Stimulated activated CD4-positive, alpha-beta T cell treated with anti-CD3 and anti-CD28 coated beads, Interleukin-1b, Interleukin-23, amount 100 ng/mL, for 1 hour (primary cell): Measurements from ENCODE around the gene TUFM.
"Not testable (repeated sequence)": the region's sequence is repeated elsewhere in the genome, so short reads cannot be mapped to it uniquely, and the experiment has no call there.

Experiments used
- DNase-seq, 2 donors: peaks; one replicate each; pipeline ENCODE4 v3.0.0-alpha.2; 2020; ENCODE audit warnings: low read depth in 2 of 2

The TUFM gene

GRCh38 chr16:28846080-28846932, at the start of gene TUFM:
TUFM (minus strand) TSS chr16:28846348; CDS start chr16:28846269, 79 bp downstream.
- peak; percentile 92 to 94 for DNase-seq

- DNase-seq: no peak
Observed at GRCh38 chr16:28895609-28896008, 49.5 kb upstream of the TUFM start.

GRCh38 chr16:28893291-28893690, 47.1 kb upstream of the TUFM start:
- DNase-seq: no peak

DNA sequence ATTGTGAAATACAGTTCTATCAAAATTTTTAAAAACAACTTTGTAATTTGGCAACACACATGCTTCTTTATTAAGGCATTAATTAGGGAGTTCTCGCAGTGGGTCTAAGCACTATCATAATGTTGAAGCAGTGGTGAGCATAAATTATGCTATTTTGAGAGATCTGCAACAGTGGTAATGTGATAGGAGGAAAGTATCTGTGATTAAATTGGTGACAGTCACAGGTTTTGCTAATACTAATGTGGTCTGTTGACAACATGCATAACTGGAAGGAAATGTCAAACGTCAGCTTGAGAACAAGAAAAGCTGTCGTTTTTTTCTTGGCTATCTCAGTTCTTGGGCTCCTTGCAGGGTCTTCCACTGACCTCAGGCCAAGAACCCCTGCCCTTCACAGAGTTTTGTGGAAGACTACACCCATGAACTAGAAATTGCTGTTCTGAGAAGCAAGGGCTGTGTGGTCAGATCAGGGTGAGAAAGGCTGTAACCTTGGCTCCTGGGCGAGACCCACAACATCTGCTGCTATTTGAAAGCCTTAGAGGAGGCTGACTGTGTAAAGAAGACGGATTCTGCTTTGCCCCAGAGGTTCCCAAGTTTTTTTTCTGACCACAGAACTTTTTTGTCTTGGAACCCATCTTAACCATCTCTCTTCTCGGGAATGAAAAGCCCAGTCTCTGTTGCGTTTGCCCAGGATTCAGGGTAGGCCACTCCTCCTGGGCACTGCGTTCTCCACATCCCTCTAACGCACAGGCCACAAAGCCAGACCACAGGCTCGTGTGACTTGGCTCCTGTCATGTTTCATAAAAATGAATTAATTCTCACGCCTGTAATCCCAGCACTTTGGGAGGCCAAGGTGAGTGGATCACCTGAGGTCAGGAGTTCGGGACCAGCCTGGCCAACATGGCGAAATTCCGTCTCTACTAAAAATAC, 46.1 kb upstream of the TUFM start:
- DNase-seq: no peak

DNA sequence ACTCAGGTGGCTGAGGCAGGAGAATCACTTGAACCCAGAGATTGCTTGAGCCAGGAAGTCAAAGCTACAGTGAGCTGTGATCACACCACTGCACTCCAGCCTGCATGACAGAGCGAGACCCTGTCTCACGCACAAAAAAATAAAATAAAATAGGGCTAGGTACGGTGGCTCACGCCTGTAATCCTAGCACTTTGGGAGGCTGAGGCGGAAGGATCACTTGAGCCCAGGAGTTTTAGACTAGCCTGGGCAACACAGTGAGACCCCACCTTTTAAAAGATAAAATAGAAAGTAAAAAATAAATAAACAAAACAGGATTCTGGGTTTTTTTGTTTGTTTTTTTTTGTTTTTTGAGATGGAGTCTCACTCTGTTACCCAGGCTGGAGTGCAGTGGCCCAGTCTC, 44.2 kb upstream of the TUFM start:
- DNase-seq: not testable (repeated sequence)

- DNase-seq: no peak
Observed at GRCh38 chr16:28886945-28887344, 40.8 kb upstream of the TUFM start.

DNA sequence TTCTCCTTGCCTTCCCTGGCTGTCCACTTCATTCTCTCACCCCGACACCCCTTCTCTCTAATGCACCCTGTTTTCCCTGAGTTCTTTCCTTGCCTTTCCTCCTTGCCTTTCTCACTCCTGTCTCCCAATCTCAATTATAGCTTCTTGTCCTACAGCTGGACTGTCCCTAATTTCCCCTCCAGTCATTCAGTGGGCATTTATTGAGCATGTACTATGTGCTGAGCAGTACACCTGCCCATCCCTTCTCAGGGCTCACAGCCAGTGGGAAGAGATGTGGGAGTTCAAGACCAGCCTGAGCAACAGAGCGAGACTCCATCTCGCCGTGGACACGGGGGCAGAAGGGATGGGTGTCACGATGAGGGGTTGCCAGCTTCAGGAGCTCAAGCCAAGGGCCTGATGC, 37.9 kb upstream of the TUFM start:
- no peak for DNase-seq

DNA sequence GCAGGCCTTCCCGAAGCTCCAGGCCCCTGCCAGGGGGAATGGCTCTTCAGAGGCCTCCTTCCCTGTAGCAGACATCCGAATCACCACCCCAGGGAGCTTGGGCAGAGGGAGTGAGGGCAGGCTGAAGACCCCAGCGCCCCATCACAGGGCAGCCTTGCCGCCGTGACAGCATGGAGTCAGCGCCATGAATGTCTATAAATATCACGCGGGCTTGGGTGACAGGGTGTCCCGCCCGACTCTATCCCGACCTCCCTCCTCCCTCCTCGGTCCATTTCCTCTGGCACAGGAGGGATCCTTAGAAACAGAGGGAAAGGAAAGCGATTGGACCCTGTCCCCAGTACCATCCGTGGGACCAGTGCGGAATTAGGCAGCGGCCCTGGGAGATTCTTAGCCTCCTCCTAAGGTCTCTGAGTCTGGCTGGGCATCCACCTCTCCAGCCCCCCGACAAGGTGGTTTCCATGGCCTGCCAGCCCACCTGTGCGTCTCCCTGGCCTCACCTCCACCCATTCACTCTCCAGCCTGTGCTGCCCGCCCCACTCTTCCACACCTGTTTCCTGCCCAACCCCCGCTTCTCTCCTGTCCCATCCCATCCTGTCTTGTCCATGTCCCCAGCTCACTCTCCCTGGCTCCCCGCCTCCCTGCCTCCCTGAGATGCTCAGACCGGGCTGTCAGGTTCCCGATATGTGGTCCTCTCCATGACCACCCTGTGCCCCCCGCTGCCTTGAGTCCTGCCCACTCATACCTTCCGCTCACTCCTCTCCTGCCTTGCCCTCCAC, 37.3 kb upstream of the TUFM start:
- no peak for DNase-seq

DNA sequence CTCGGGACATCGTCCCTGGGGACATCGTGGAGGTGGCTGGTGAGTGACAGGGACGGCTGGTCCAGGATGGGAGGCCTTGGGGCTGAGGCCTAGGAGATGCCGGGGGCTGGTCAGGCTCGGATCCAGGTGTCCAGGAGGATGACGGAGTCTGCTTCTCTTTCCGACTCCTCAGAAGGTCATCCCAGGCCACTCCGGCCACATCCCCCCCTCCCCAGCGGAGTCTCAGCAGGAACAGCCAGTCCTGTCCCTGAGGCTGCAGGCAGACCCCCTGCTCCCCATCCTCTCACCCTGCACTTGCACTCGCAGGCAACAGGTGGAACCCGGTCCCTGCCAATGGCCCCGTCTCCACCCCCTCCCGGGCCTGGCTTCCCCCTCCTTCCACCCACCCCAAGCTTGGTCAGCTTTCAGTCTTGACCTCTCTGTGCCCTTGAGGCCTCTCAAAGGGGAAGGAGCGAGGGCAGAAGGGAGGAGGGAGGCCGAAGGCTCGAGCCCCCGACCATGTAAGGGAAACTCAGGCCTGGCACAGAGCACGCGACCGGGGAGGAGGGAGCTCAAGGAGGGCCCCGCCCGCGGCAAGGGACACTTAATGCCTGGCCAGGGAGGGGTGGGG, 36.5 kb upstream of the TUFM start:
- no peak for DNase-seq

- DNase-seq: not testable (repeated sequence)
Observed at GRCh38 chr16:28881565-28881964, 35.4 kb upstream of the TUFM start.

DNA sequence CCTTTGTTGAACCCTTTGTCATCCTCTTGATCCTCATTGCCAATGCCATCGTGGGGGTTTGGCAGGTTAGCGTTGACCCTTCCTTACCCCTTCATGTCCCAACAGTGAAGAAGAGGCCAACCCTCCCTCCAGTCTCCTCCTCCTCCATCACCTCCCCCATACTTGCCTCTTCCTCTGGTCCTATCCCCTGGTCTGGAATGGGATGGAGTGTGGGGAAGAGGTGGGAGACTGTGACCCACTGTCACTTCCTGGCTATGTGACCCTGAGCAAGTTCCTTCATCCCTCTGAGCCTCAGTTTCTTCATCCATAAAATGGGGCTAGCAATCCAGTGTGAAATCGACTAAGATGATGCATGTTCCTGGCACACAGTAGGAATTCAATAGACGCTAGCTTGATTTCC, 34.8 kb upstream of the TUFM start:
- DNase-seq: no peak

GRCh38 chr16:28880589-28880915, 34.4 kb upstream of the TUFM start:
- no peak for DNase-seq

- DNase-seq: peak; percentile 72 to 84
Observed at GRCh38 chr16:28879841-28880588, 33.9 kb upstream of the TUFM start.

DNA sequence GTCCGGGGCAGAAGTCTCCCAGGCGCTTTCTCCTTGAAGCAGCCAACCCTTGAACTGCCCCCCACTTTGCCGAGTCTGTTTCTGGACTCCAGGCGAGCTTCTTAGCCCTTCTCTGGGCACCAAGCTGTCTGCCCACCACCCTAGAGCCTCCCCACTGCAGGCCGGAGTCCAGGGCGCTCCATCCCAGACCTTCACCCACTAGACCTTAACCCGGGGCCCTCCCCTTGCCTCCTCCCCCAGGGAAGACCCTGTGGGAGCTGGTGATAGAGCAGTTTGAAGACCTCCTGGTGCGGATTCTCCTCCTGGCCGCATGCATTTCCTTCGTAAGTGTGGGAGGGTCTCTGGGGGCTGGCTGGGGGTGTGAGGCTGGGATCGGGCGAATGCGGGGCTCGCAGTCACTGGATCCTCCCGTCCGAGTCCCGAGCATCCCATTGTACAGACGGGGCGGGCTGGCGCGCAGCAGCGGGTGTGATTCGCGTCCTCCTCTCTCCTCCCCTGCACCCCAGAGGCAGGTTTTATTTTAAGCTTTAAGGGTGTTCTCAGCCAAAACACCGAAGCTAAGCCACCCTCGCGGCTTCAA, 33.2 kb upstream of the TUFM start:
- DNase-seq: no peak

GRCh38 chr16:28878083-28878926, 32.2 kb upstream of the TUFM start, which contains the start of gene ATP2A1:
ATP2A1 (plus strand) TSS chr16:28878488; CDS start chr16:28878672, 184 bp downstream.
- DNase-seq: no peak

DNA sequence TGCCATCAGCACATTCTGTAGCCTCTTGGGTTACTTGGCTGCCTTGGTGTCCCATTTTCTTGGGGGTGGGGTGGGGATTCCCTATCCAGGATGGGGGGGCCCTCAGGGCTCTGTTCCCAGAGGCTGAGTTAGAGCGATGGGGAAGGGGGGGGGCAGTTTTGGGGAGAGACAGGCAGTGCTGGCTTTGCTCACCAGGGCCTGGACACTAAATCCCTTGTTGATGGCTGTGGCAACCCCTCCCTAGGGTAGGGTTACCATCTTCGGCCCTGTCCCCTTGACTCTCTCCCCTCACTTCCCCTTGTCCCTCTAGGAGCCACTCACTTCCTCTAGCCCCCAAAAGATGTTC, 31.5 kb upstream of the TUFM start:
- DNase-seq: no peak

DNA sequence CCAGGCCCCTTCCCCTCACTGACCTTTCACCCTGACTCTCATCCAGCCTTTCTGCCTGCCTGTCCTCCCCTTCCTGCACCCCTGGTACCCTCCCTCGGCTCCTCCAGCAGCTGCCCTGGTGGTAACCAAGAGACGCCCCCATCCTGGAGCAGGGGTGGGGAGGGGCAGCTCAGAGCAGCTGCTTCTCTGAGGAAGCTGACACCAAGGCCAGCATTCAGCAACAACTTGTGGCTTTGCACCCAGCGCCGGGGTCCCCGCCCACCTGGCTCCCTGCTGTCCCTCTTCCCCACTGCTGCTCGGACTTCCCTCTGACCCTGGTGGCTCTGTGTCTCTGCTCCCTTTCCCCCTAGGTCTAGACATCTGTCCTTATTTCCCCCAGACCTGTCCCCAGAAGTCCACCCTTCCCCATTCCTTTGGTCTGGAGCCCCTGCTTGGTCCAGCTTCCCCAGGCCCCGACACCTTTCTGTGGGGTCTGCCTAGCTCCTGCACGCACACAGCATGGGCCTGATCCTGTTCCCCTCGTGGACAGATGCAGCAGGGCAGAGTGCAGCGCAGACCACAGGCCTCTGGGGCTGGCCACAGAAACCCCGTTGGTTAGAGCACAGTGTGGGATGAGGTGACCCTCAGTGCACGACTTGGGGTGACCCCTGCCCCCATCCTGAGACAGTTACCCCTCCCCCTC, 31.0 kb upstream of the TUFM start:
- DNase-seq: no peak

- no peak for DNase-seq
Observed at GRCh38 chr16:28876019-28876659, 30.0 kb upstream of the TUFM start.
